NB4 (cell line): ENCODE results near the gene BCL7C.

ENCODE experiments used
- CTCF ChIP-seq: IDR thresholded peaks from one replicate; pipeline ENCODE4 v1.5.1; 2012; ENCODE audit warnings: low read depth, low read length
- MYC ChIP-seq: IDR thresholded peaks from 2 replicates; pipeline ENCODE4 v1.6.1; 2011; ENCODE audit warnings: low read depth, low read length

- peak; percentile 84 for TF ChIP-seq CTCF
- no peak for TF ChIP-seq MYC
These were observed 47.9 kb upstream of the BCL7C start for GRCh38 chr16:30941600-30942425.
